ENCODE results near the gene METTL8. TPM values are rescaled to one million over a fixed set of nuclear protein-coding genes. Genes with fewer than 3 reads are reported as not detected.

METTL8 gene
- total RNA-seq, 1 donor from 2014 or later: 6.7 TPM

DNA sequence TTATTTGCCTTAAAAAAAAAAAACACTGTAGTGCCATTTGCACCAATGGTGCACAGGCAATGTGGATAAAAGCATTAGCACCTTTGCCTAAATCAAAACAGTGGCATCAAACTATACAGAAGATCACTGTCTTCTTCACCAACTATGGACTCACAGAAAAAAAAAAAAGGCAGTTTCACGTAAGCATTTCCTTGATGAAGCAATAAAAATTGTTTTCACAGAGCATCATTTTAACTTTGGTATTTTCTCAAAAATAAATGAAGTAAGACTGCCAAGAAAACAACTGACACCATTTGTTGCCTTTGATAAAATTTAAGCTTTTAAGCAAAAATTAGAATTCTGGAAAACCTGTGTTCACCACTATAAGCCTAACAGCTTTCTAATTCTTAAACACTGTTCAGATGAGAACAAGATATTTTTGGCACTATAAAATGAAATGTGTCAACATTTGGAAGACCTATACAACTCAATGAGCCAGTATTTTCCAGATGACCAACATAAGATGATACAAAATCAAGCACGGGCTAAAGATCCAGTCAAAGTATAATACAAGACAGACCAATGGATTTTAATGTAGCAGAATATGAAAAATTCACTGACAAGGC, 21.1 kb downstream of the METTL8 start:
- no peak overlapping the region for H3K27ac ChIP-seq

DNA sequence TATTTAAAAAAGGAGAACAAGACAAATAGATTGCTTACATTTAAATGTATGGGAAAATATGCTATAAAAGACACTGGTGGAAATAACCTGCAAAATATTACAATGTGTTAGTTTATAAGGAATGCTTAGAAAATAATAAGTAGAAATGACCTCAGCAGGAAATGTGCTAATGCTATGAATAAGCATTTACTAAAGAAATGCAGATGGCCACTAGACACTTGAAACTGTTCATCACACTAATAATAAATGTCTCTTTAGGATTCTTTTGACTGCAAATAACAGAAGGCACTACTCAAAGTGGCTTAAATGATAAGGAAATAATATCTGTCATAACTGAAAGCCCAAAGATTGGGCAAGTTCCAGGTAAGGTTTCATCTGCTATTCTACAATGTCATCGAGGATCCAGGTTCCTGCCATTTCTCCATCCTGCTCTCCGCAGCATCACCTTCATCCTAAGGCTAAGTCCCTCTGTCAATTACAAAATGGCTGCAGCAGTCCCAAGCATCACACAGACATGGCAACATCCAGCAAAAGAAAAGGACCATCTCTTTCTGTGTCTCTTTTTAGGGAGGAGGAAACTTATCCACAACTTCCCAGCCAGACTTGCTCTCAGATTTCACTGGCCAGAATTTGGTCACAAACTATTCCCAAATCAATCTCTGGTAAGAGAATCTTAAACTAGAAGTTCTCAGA, 21.9 kb downstream of the METTL8 start:
- H3K36me3 ChIP-seq: no peaks in the 10 kb centered on the region
- no peak overlapping the region for H3K27ac ChIP-seq
- no peak for DNase-seq (ENCODE audit: low spot score in 2 of 2)
- no peak overlapping the region for H3K4me3 ChIP-seq
- TF ChIP-seq, protein P1, sequence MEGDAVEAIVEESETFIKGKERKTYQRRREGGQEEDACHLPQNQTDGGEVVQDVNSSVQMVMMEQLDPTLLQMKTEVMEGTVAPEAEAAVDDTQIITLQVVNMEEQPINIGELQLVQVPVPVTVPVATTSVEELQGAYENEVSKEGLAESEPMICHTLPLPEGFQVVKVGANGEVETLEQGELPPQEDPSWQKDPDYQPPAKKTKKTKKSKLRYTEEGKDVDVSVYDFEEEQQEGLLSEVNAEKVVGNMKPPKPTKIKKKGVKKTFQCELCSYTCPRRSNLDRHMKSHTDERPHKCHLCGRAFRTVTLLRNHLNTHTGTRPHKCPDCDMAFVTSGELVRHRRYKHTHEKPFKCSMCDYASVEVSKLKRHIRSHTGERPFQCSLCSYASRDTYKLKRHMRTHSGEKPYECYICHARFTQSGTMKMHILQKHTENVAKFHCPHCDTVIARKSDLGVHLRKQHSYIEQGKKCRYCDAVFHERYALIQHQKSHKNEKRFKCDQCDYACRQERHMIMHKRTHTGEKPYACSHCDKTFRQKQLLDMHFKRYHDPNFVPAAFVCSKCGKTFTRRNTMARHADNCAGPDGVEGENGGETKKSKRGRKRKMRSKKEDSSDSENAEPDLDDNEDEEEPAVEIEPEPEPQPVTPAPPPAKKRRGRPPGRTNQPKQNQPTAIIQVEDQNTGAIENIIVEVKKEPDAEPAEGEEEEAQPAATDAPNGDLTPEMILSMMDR (IDR thresholded peaks at IDR 0.05): no peak
- no peaks in the 10 kb centered on the region for H3K9me3 ChIP-seq
- intact Hi-C loops (cut with DNase I): no loop called here
- no peaks in the 10 kb centered on the region for H3K27me3 ChIP-seq
- H3K4me1 ChIP-seq: no peaks in the 10 kb centered on the region

More for the DNA sequence above, 21.1 kb downstream of the METTL8 start:
- no peak for DNase-seq (ENCODE audit: low spot score in 2 of 2)
- TF ChIP-seq, protein P1 (IDR thresholded peaks at IDR 0.05): no peak
- no peaks in the 10 kb centered on the region for H3K36me3 ChIP-seq
- H3K9me3 ChIP-seq: no peaks in the 10 kb centered on the region
- no peaks in the 10 kb centered on the region for H3K27me3 ChIP-seq
- H3K4me1 ChIP-seq: no peaks in the 10 kb centered on the region
- intact Hi-C loops (cut with DNase I): loop anchor here (1.0 kb wide), 1 partner anchor 438 kb away; no protein-coding TSS in a partner anchor
- no peak overlapping the region for H3K4me3 ChIP-seq

DNA sequence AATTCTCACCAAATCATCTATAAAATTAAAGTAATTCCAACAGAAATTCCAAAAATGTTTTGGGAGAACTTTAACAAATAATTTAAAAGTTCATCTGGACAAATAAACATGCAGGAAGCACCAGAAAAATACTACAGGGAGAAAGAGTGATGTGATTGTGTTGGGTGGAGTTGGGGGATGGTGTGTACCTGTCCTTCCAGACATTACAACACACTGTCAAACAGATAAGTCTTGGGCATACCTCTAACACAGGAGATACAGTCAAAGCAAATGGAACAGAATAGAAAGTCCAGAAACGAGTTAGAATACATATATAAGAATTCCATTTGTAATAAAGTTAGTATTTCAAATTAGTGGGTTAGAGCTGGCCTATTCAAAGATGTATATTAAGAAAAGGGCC, 22.6 kb downstream of the METTL8 start:
- intact Hi-C loops (cut with DNase I): no loop called here
- Histone ChIP-seq H3K27me3 (no peaks in the 10 kb centered on the region), H3K4me3 (no peak overlapping the region), H3K4me1 (no peaks in the 10 kb centered on the region), H3K36me3 (no peaks in the 10 kb centered on the region), H3K9me3 (no peaks in the 10 kb centered on the region), H3K27ac (no peak overlapping the region)
- no peak for DNase-seq (ENCODE audit: low spot score in 2 of 2)
- TF ChIP-seq, protein P1 (IDR thresholded peaks at IDR 0.05): no peak

DNA sequence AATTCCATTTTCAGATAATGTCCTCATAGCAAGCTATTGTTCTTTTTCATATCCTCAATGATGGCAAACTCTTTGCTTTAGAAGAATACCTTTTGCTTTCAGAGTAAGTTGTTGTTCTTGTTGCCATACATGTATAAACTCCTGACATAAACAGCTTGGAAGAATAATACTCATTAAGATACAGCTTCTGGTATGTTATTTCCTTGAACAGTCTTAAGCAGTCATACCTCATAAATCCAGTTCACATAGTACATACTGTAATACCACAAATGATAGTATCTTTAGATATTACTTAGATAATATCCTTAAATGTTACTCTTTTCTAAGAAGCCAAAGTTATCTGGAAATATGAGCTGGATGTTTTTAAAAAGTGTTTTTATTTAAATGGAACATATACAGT, 23.2 kb downstream of the METTL8 start:
- TF ChIP-seq, protein P1 (IDR thresholded peaks at IDR 0.05): no peak
- no peaks in the 10 kb centered on the region for H3K27me3 ChIP-seq
- intact Hi-C loops (cut with DNase I): no loop called here

DNA sequence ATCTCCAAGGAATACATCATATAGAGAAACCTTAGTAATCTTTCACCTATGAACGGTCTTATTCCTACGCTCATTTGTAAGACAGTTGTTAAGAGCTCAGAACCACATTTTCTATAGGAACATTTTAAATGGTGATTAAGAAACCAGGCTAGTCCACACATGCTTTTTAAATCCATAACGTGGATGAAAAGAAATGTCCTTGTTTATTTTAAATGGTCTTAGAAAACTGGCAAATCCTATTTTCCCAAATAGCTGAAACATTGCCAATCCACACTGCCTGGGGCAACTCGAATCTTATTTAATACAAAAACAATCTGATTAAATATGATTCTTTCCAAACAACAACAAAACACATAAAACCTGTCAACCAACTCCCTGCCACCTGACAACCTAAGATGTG, 23.7 kb downstream of the METTL8 start:
- Histone ChIP-seq H3K4me1 (no peaks in the 10 kb centered on the region), H3K27ac (no peak overlapping the region), H3K9me3 (no peaks in the 10 kb centered on the region), H3K27me3 (no peaks in the 10 kb centered on the region), H3K36me3 (no peaks in the 10 kb centered on the region), H3K4me3 (no peak overlapping the region)
- DNase-seq (ENCODE audit: low spot score in 2 of 2): no peak
- TF ChIP-seq, protein P1 (IDR thresholded peaks at IDR 0.05): no peak
- intact Hi-C loops (cut with DNase I): no loop called here

More for the DNA sequence above, 23.2 kb downstream of the METTL8 start:
- Histone ChIP-seq H3K36me3 (no peaks in the 10 kb centered on the region), H3K4me3 (no peak overlapping the region), H3K4me1 (no peaks in the 10 kb centered on the region), H3K9me3 (no peaks in the 10 kb centered on the region), H3K27ac (no peak overlapping the region)
- DNase-seq (ENCODE audit: low spot score in 2 of 2): no peak
